ENCODE results near the gene ARHGEF10L.

ARHGEF10L gene

GRCh38 chr1:17513131-17513530, 26.4 kb upstream of the ARHGEF10L start:
- H4K20me1 ChIP-seq (ENCODE audit: insufficient read depth, low read length), result no peaks in the 10 kb centered on the region
- H3K4me2 ChIP-seq (ENCODE audit: insufficient read depth, low read length), result no peak overlapping the region
- no peak for DNase-seq
- H3K4me1 ChIP-seq (ENCODE audit: insufficient read depth, low read length), result no peaks in the 10 kb centered on the region
- no peak overlapping the region for H3K9ac ChIP-seq (ENCODE audit: low read depth, low read length)
- no peak for TF ChIP-seq EZH2 (IDR thresholded peaks at IDR 0.05; ENCODE audit: borderline replicate concordance, low read depth, low read length, severe bottlenecking)
- no peak for TF ChIP-seq CTCF (IDR thresholded peaks at IDR 0.05; ENCODE audit: borderline replicate concordance, extremely low read depth, low read length, poor library complexity, severe bottlenecking)
- no peak overlapping the region for H3K4me3 ChIP-seq (ENCODE audit: low read depth in 1 of 2, low read length in 2 of 2)
- H3K27ac ChIP-seq (ENCODE audit: low read length), result no peak overlapping the region
- no peak overlapping the region for H2AFZ ChIP-seq (ENCODE audit: low read depth, low read length)
- peaks cover 8% of the 10 kb centered on the region for H3K27me3 ChIP-seq (ENCODE audit: insufficient read depth, low read length, poor library complexity)
- no peaks in the 10 kb centered on the region for H3K9me3 ChIP-seq (ENCODE audit: insufficient read depth, low read length, severe bottlenecking)
- H3K36me3 ChIP-seq (ENCODE audit: insufficient read depth, low read length), result no peaks in the 10 kb centered on the region
- no peaks in the 10 kb centered on the region for H3K79me2 ChIP-seq (ENCODE audit: insufficient read depth, low read length)
- no peak for ATAC-seq (ENCODE audit: insufficient read depth, low read depth)

- Histone ChIP-seq H4K20me1 (ENCODE audit: insufficient read depth, low read length) (no peaks in the 10 kb centered on the region), H3K79me2 (ENCODE audit: insufficient read depth, low read length) (no peaks in the 10 kb centered on the region), H3K4me3 (ENCODE audit: low read depth in 1 of 2, low read length in 2 of 2) (no peak overlapping the region), H3K27ac (ENCODE audit: low read length) (no peak overlapping the region), H3K9ac (ENCODE audit: low read depth, low read length) (no peak overlapping the region), H3K36me3 (ENCODE audit: insufficient read depth, low read length) (no peaks in the 10 kb centered on the region), H3K9me3 (ENCODE audit: insufficient read depth, low read length, severe bottlenecking) (no peaks in the 10 kb centered on the region), H2AFZ (ENCODE audit: low read depth, low read length) (no peak overlapping the region), H3K4me2 (ENCODE audit: insufficient read depth, low read length) (no peak overlapping the region), H3K27me3 (ENCODE audit: insufficient read depth, low read length, poor library complexity) (peaks cover 8% of the 10 kb centered on the region), H3K4me1 (ENCODE audit: insufficient read depth, low read length) (no peaks in the 10 kb centered on the region)
- DNase-seq, result no peak
- ATAC-seq (ENCODE audit: insufficient read depth, low read depth), result no peak
- TF ChIP-seq EZH2 (IDR thresholded peaks at IDR 0.05; ENCODE audit: borderline replicate concordance, low read depth, low read length, severe bottlenecking) (no peak), CTCF (IDR thresholded peaks at IDR 0.05; ENCODE audit: borderline replicate concordance, extremely low read depth, low read length, poor library complexity, severe bottlenecking) (no peak)
Measured at GRCh38 chr1:17514776-17515175, 24.7 kb upstream of the ARHGEF10L start.

GRCh38 chr1:17515902-17516301, 23.6 kb upstream of the ARHGEF10L start:
- TF ChIP-seq CTCF (IDR thresholded peaks at IDR 0.05; ENCODE audit: borderline replicate concordance, extremely low read depth, low read length, poor library complexity, severe bottlenecking) (no peak), EZH2 (IDR thresholded peaks at IDR 0.05; ENCODE audit: borderline replicate concordance, low read depth, low read length, severe bottlenecking) (no peak)
- no peak for ATAC-seq (ENCODE audit: insufficient read depth, low read depth)
- DNase-seq, result no peak
- no peaks in the 10 kb centered on the region for H3K9me3 ChIP-seq (ENCODE audit: insufficient read depth, low read length, severe bottlenecking)
- no peaks in the 10 kb centered on the region for H3K79me2 ChIP-seq (ENCODE audit: insufficient read depth, low read length)
- peaks cover 8% of the 10 kb centered on the region for H3K27me3 ChIP-seq (ENCODE audit: insufficient read depth, low read length, poor library complexity)
- H3K27ac ChIP-seq (ENCODE audit: low read length), result no peak overlapping the region
- H3K4me1 ChIP-seq (ENCODE audit: insufficient read depth, low read length), result no peaks in the 10 kb centered on the region
- no peak overlapping the region for H3K4me2 ChIP-seq (ENCODE audit: insufficient read depth, low read length)
- H4K20me1 ChIP-seq (ENCODE audit: insufficient read depth, low read length), result no peaks in the 10 kb centered on the region
- no peak overlapping the region for H2AFZ ChIP-seq (ENCODE audit: low read depth, low read length)
- no peak overlapping the region for H3K4me3 ChIP-seq (ENCODE audit: low read depth in 1 of 2, low read length in 2 of 2)
- no peaks in the 10 kb centered on the region for H3K36me3 ChIP-seq (ENCODE audit: insufficient read depth, low read length)
- no peak overlapping the region for H3K9ac ChIP-seq (ENCODE audit: low read depth, low read length)
